CD8-positive, alpha-beta memory T cell (primary cell): ENCODE results near the gene ZNF618. TPM values are rescaled to one million over a fixed set of nuclear protein-coding genes. Genes with fewer than 3 reads are reported as not detected.

ENCODE experiments used
- CTCF ChIA-PET: fragments of 350-600 bp; sonication (Branson Sonifier 250); formaldehyde crosslinking; loops from one replicate; lab custom pipeline; 2021; ENCODE audit warnings: antibody characterized with exemption; lab: Charles Lee
- POLR2A ChIA-PET: fragments of 350-600 bp; sonication (Branson Sonifier 250); formaldehyde crosslinking; loops from one replicate; lab custom pipeline; 2021; ENCODE audit warnings: antibody characterized with exemption; lab: Charles Lee
- DNase-seq, 5 donors: peaks; one replicate each; pipeline versions ENCODE4 v3.0.0 to v3.0.0-alpha.2; 2020 to 2022; ENCODE audit warnings: mixed read lengths in 1 of 5
- H3K27ac ChIP-seq: one replicate; pipeline ENCODE4 v1.7.0; 2013; ENCODE audit warnings: low read depth, mild to moderate bottlenecking, low read length, moderate library complexity
- H3K27me3 ChIP-seq: 2 replicates; pipeline ENCODE4 v1.7.0; 2013; ENCODE audit warnings: low read length, mild to moderate bottlenecking; ENCODE audit not compliant: insufficient read depth, poor library complexity, severe bottlenecking
- H3K36me3 ChIP-seq: 2 replicates; pipeline ENCODE4 v1.7.0; 2013; ENCODE audit warnings: mild to moderate bottlenecking, low read length, moderate library complexity; ENCODE audit not compliant: insufficient read depth
- H3K4me1 ChIP-seq: 2 replicates; pipeline ENCODE4 v1.7.0; 2013; ENCODE audit warnings: mild to moderate bottlenecking, low read length, moderate library complexity; ENCODE audit not compliant: insufficient read depth
- H3K4me3 ChIP-seq: 2 replicates; pipeline ENCODE4 v1.7.0; 2013; ENCODE audit warnings: mild to moderate bottlenecking, low read length
- H3K9me3 ChIP-seq: 2 replicates; pipeline ENCODE4 v1.7.0; 2013; ENCODE audit warnings: mild to moderate bottlenecking, low read length
- H3K27ac Mint-ChIP-seq, 8 donors: one replicate each; pipeline ENCODE4 v1.8.0; 2020 to 2021; ENCODE audit warnings: mixed read lengths in 8 of 8, mild to moderate bottlenecking in 6 of 8, inconsistent platforms in 3 of 8, moderate library complexity in 3 of 8
- H3K27me3 Mint-ChIP-seq, 2 donors: one replicate each; pipeline ENCODE4 v1.8.0; 2020 to 2021; ENCODE audit warnings: mixed read lengths in 2 of 2, mild to moderate bottlenecking in 1 of 2, moderate library complexity in 1 of 2
- H3K36me3 Mint-ChIP-seq, 3 donors: one replicate each; pipeline ENCODE4 v1.8.0; 2020 to 2021; ENCODE audit warnings: mixed read lengths in 3 of 3, inconsistent platforms in 1 of 3, mild to moderate bottlenecking in 1 of 3
- H3K4me1 Mint-ChIP-seq, 3 donors: one replicate each; pipeline ENCODE4 v1.8.0; 2020 to 2021; ENCODE audit warnings: mixed read lengths in 3 of 3, inconsistent platforms in 1 of 3, mild to moderate bottlenecking in 1 of 3
- H3K4me3 Mint-ChIP-seq, 7 donors: one replicate each; pipeline ENCODE4 v1.8.0; 2020 to 2021; ENCODE audit warnings: mixed read lengths in 7 of 7, mild to moderate bottlenecking in 6 of 7, moderate library complexity in 4 of 7, inconsistent platforms in 2 of 7
- H3K9me3 Mint-ChIP-seq, 5 donors: one replicate each; pipeline ENCODE4 v1.8.0; 2020 to 2022; ENCODE audit warnings: mixed read lengths in 5 of 5, mild to moderate bottlenecking in 3 of 5, moderate library complexity in 2 of 5, inconsistent platforms in 1 of 5
- polyA plus RNA-seq: library from polyadenylated mRNA; unstranded; fragments of 300-500 nt; fragmentation: Illumina TruSeq; gene quantifications from one replicate; pipeline ENCODE4 v1.2.3, GENCODE V29; 2021
- total RNA-seq, 2 experiments: library from RNA; stranded (reverse); gene quantifications; one replicate each; pipeline ENCODE4 v1.2.3, GENCODE V29; 2021

ZNF618 gene
- total and polyA plus RNA-seq, 3 experiments from 2014 or later: 0.55 to 1.2 (median 0.57) TPM

GRCh38 chr9:114053246-114054005 lies 177.3 kb downstream of the ZNF618 start:
- Mint-ChIP-seq H3K4me3 (no peak overlapping the region), H3K27me3 (peaks cover under 1 to 7% of the 10 kb centered on the region in 2 donors), H3K36me3 (peaks cover 0 to 8% (median 2%) of the 10 kb centered on the region in 3 donors), H3K27ac (peak overlapping the region in 1 of 8 donors; percentile 60), H3K9me3 (no peaks in the 10 kb centered on the region), H3K4me1 (no peaks in the 10 kb centered on the region)
- Histone ChIP-seq H3K27me3 (no peaks in the 10 kb centered on the region), H3K36me3 (no peaks in the 10 kb centered on the region), H3K27ac (no peak overlapping the region), H3K9me3 (no peaks in the 10 kb centered on the region), H3K4me3 (no peak overlapping the region), H3K4me1 (no peaks in the 10 kb centered on the region)
- CTCF ChIA-PET: no interaction called here
- POLR2A ChIA-PET: no interaction called here
- DNase-seq: no peak

GRCh38 chr9:114054191-114054690 lies 178.1 kb downstream of the ZNF618 start:
- peak overlapping the region in 1 of 8 donors; percentile 54 for H3K27ac Mint-ChIP-seq
- Histone ChIP-seq H3K27ac (no peak overlapping the region), H3K4me3 (no peak overlapping the region), H3K4me1 (no peaks in the 10 kb centered on the region), H3K36me3 (no peaks in the 10 kb centered on the region), H3K9me3 (no peaks in the 10 kb centered on the region), H3K27me3 (no peaks in the 10 kb centered on the region)
- no peaks in the 10 kb centered on the region for H3K4me1 Mint-ChIP-seq
- POLR2A ChIA-PET: no interaction called here
- no peak overlapping the region for H3K4me3 Mint-ChIP-seq
- H3K27me3 Mint-ChIP-seq: peaks cover 0 to 7% of the 10 kb centered on the region in 2 donors
- CTCF ChIA-PET: no interaction called here
- DNase-seq: no peak
- peaks cover 0 to 6% (median 2%) of the 10 kb centered on the region in 3 donors for H3K36me3 Mint-ChIP-seq
- no peaks in the 10 kb centered on the region for H3K9me3 Mint-ChIP-seq

- H3K27ac Mint-ChIP-seq: no peak overlapping the region
- H3K4me1 Mint-ChIP-seq: no peaks in the 10 kb centered on the region
- H3K27me3 Mint-ChIP-seq: peaks cover 0 to 7% of the 10 kb centered on the region in 2 donors
- POLR2A ChIA-PET: no interaction called here
- no peak overlapping the region for H3K4me3 Mint-ChIP-seq
- H3K27ac ChIP-seq: no peak overlapping the region
- H3K27me3 ChIP-seq: no peaks in the 10 kb centered on the region
- no peak overlapping the region for H3K4me3 ChIP-seq
- H3K9me3 Mint-ChIP-seq: no peaks in the 10 kb centered on the region
- CTCF ChIA-PET: no interaction called here
- no peaks in the 10 kb centered on the region for H3K4me1 ChIP-seq
- no peak for DNase-seq
- H3K9me3 ChIP-seq: no peaks in the 10 kb centered on the region
- H3K36me3 Mint-ChIP-seq: peaks cover 0 to 3% (median 0%) of the 10 kb centered on the region in 3 donors
- H3K36me3 ChIP-seq: no peaks in the 10 kb centered on the region
Measured at GRCh38 chr9:114055061-114055460, 179.0 kb downstream of the ZNF618 start.

- Mint-ChIP-seq H3K9me3 (no peaks in the 10 kb centered on the region), H3K36me3 (no peaks in the 10 kb centered on the region), H3K27me3 (peaks cover 0 to 7% of the 10 kb centered on the region in 2 donors), H3K4me3 (no peak overlapping the region), H3K4me1 (no peaks in the 10 kb centered on the region), H3K27ac (no peak overlapping the region)
- DNase-seq: no peak
- CTCF ChIA-PET: no interaction called here
- Histone ChIP-seq H3K36me3 (no peaks in the 10 kb centered on the region), H3K27me3 (no peaks in the 10 kb centered on the region), H3K4me3 (no peak overlapping the region), H3K4me1 (no peaks in the 10 kb centered on the region), H3K9me3 (no peaks in the 10 kb centered on the region), H3K27ac (no peak overlapping the region)
- POLR2A ChIA-PET: no interaction called here
Measured at GRCh38 chr9:114055894-114056293, 179.8 kb downstream of the ZNF618 start.

GRCh38 chr9:114056527-114056926 lies 180.4 kb downstream of the ZNF618 start:
- no peak overlapping the region for H3K27ac ChIP-seq
- no peaks in the 10 kb centered on the region for H3K9me3 ChIP-seq
- no peak overlapping the region for H3K4me3 ChIP-seq
- H3K4me3 Mint-ChIP-seq: no peak overlapping the region
- H3K27ac Mint-ChIP-seq: peak overlapping the region in 1 of 8 donors; percentile 59
- no peaks in the 10 kb centered on the region for H3K4me1 ChIP-seq
- no peaks in the 10 kb centered on the region for H3K36me3 ChIP-seq
- H3K27me3 ChIP-seq: no peaks in the 10 kb centered on the region
- ChIA-PET CTCF (no interaction called here), POLR2A (no interaction called here)
- no peaks in the 10 kb centered on the region for H3K36me3 Mint-ChIP-seq
- no peaks in the 10 kb centered on the region for H3K4me1 Mint-ChIP-seq
- no peaks in the 10 kb centered on the region for H3K9me3 Mint-ChIP-seq
- peaks cover 1 to 7% of the 10 kb centered on the region in 2 donors for H3K27me3 Mint-ChIP-seq
- no peak for DNase-seq

- CTCF ChIA-PET: no interaction called here
- no peak for DNase-seq
- H3K36me3 ChIP-seq: no peaks in the 10 kb centered on the region
- H3K27me3 ChIP-seq: no peaks in the 10 kb centered on the region
- H3K27me3 Mint-ChIP-seq: peaks cover 8 to 11% of the 10 kb centered on the region in 2 donors
- H3K36me3 Mint-ChIP-seq: no peaks in the 10 kb centered on the region
- H3K9me3 Mint-ChIP-seq: no peaks in the 10 kb centered on the region
- H3K4me3 Mint-ChIP-seq: peak overlapping the region in 2 of 7 donors; percentile 15 to 32
- POLR2A ChIA-PET: no interaction called here
- no peaks in the 10 kb centered on the region for H3K4me1 Mint-ChIP-seq
- no peak overlapping the region for H3K4me3 ChIP-seq
- H3K27ac Mint-ChIP-seq: no peak overlapping the region
- H3K27ac ChIP-seq: no peak overlapping the region
- no peaks in the 10 kb centered on the region for H3K4me1 ChIP-seq
- no peaks in the 10 kb centered on the region for H3K9me3 ChIP-seq
Measured at GRCh38 chr9:114057161-114057885, 181.2 kb downstream of the ZNF618 start.

- no peaks in the 10 kb centered on the region for H3K36me3 ChIP-seq
- Mint-ChIP-seq H3K4me1 (no peaks in the 10 kb centered on the region), H3K9me3 (no peaks in the 10 kb centered on the region), H3K36me3 (no peaks in the 10 kb centered on the region), H3K27me3 (peaks cover 16 to 22% of the 10 kb centered on the region in 2 donors), H3K4me3 (no peak overlapping the region), H3K27ac (no peak overlapping the region)
- no peak overlapping the region for H3K27ac ChIP-seq
- ChIA-PET CTCF (no interaction called here), POLR2A (no interaction called here)
- no peaks in the 10 kb centered on the region for H3K27me3 ChIP-seq
- no peak overlapping the region for H3K4me3 ChIP-seq
- no peaks in the 10 kb centered on the region for H3K9me3 ChIP-seq
- no peaks in the 10 kb centered on the region for H3K4me1 ChIP-seq
- no peak for DNase-seq
Measured at GRCh38 chr9:114058688-114059046, 182.6 kb downstream of the ZNF618 start.
